ENCODE measurements around the gene RHOG. TPM values are rescaled to one million over a fixed set of nuclear protein-coding genes. Genes with fewer than 3 reads are reported as not detected.

Gene RHOG
- total RNA-seq, 1 experiment from 2014 or later: 26.4 TPM

DNA sequence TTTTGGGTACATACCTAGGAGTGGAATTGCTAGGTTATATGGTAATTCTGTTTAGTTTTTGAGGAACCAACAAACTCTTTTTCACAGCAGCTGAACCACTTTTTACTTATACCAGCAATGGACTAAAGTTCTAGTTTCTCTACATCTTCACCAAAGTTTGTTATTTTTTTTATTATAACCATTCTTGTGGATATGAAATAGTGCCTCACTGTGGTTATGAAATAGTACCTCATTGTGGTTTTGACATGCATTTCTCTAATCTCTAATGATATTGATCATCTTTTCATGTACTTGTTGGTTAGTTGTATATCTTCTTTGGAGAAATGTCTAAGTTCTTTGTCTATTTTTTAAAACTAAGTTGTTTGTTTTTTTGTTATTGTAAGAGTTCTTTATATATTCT is 41.9 kb upstream of the RHOG start:
- H3T11ph ChIP-seq (ENCODE audit: low read length): no peak overlapping the region
- no peaks in the 10 kb centered on the region for H3K23me2 ChIP-seq (ENCODE audit: insufficient read length, low read depth, low read length, poor library complexity, severe bottlenecking)
- Mint-ChIP-seq H3K36me3 (ENCODE audit: insufficient read depth in 1 of 3, low read depth in 3 of 3) (no peaks in the 10 kb centered on the region), H3K4me1 (peaks cover 5% of the 10 kb centered on the region in 2 experiments), H3K4me3 (no peak overlapping the region), H3K9me3 (no peaks in the 10 kb centered on the region), H3K27me3 (ENCODE audit: low read depth) (no peaks in the 10 kb centered on the region), H3K27ac (no peak overlapping the region)
- H2BK12ac ChIP-seq (ENCODE audit: insufficient read length, low read depth, low read length): no peak overlapping the region
- H3K18ac ChIP-seq (ENCODE audit: insufficient read length, low read depth, low read length): no peak overlapping the region
- no peaks in the 10 kb centered on the region for H3K4me1 ChIP-seq (ENCODE audit: insufficient read depth, low read length)
- no peaks in the 10 kb centered on the region for H3K79me1 ChIP-seq (ENCODE audit: insufficient read depth, low read depth, low read length, poor library complexity, severe bottlenecking)
- H2AFZ ChIP-seq (ENCODE audit: low read length): no peak overlapping the region
- no peak overlapping the region for H3K56ac ChIP-seq (ENCODE audit: insufficient read length, low read depth, low read length)
- H3K9ac ChIP-seq (ENCODE audit: extremely low read depth, insufficient read length, low read length): no peak overlapping the region
- H2BK15ac ChIP-seq (ENCODE audit: low read depth, low read length): no peak overlapping the region
- TF ChIP-seq, protein P1, sequence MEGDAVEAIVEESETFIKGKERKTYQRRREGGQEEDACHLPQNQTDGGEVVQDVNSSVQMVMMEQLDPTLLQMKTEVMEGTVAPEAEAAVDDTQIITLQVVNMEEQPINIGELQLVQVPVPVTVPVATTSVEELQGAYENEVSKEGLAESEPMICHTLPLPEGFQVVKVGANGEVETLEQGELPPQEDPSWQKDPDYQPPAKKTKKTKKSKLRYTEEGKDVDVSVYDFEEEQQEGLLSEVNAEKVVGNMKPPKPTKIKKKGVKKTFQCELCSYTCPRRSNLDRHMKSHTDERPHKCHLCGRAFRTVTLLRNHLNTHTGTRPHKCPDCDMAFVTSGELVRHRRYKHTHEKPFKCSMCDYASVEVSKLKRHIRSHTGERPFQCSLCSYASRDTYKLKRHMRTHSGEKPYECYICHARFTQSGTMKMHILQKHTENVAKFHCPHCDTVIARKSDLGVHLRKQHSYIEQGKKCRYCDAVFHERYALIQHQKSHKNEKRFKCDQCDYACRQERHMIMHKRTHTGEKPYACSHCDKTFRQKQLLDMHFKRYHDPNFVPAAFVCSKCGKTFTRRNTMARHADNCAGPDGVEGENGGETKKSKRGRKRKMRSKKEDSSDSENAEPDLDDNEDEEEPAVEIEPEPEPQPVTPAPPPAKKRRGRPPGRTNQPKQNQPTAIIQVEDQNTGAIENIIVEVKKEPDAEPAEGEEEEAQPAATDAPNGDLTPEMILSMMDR (conservative IDR thresholded peaks at IDR 0.05): no peak
- H3K27me3 ChIP-seq (ENCODE audit: insufficient read depth, low read length): no peaks in the 10 kb centered on the region; the same call in 1 of the 2 replicates
- no peak overlapping the region for H3K23ac ChIP-seq (ENCODE audit: insufficient read length, low read depth, low read length)
- no peaks in the 10 kb centered on the region for H3K79me2 ChIP-seq (ENCODE audit: insufficient read depth, low read length)
- no peak overlapping the region for H4K91ac ChIP-seq (ENCODE audit: insufficient read length, low read depth, low read length)
- H3K4me2 ChIP-seq (ENCODE audit: insufficient read depth, insufficient read length, low read length): no peak overlapping the region
- H4K20me1 ChIP-seq (ENCODE audit: control insufficient read depth, insufficient read depth, insufficient read length): no peaks in the 10 kb centered on the region
- no peak overlapping the region for H2AK5ac ChIP-seq (ENCODE audit: insufficient read length, low read length)
- no peak overlapping the region for H2BK20ac ChIP-seq (ENCODE audit: low read depth, low read length, poor library complexity, severe bottlenecking)
- H3K14ac ChIP-seq (ENCODE audit: insufficient read depth, low read length): no peak overlapping the region
- no peak overlapping the region for H2BK5ac ChIP-seq (ENCODE audit: insufficient read length, low read length)
- H3K4ac ChIP-seq (ENCODE audit: low read depth, low read length): no peak overlapping the region
- H4K5ac ChIP-seq (ENCODE audit: insufficient read length, low read depth, low read length): no peak overlapping the region
- no peak overlapping the region for H4K8ac ChIP-seq (replicated peaks; ENCODE audit: insufficient read length, low read depth, low read length)
- no peak overlapping the region for H3K27ac ChIP-seq (ENCODE audit: insufficient read length, low read depth, low read length)
- DNase-seq: no peak
- no peaks in the 10 kb centered on the region for H3K9me3 ChIP-seq (ENCODE audit: control insufficient read depth, low read depth, low read length)
- H2BK120ac ChIP-seq (ENCODE audit: low read depth, low read length, poor library complexity, severe bottlenecking): no peak overlapping the region

Measured in H9 (cell line).